ENCODE data around the gene TEAD3. TPM values are rescaled to one million over a fixed set of nuclear protein-coding genes. Genes with fewer than 3 reads are reported as not detected.
"Not testable (repeated sequence)": the region's sequence is repeated elsewhere in the genome, so short reads cannot be mapped to it uniquely, and the experiment has no call there.

Gene TEAD3
- total RNA-seq (10 to 100 TPM; 50.4 to 95.8 (median 74.8) TPM), polyA plus RNA-seq (10 to 100 TPM; 14.4 to 25.2 (median 14.6) TPM)

DNA sequence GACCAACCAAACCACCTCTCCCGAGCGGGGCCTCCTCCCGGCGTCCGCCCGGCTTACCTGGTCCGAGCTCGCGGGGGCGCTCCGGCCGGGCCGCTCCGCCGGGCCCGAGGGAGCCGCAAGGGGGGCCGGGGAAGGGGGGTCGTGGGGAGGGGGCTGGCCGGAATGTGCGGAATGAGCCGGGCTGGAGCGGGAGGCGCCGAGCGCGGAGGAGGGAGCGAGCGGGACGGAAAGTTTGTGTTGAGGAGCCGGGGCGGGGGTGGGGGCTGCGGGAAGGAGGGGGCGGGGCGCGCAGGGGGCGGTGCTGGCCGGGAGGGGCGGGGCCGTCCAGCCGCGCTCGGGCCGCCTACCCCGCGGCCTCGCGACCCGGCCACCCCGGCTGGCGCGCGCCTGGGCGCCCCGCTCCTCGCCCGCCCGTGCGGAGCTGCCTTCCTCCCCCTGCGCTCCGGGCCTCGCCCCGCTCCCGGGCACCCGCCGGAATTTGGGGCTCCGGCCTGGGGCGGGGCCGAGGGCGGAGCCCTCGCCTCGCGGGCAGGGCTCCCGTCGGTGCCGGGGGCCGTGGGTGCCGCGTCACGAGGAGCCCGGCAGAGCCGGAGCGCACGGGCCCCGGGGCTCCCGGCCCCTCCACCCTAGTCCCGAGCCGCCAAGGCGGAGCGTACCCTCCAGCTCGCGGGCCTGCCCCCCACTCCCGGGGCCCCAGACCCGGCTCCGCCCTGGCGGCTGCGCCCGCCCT lies at the start of gene TEAD3:
Gene TEAD3 (minus strand): TSS at position 239 of the 730 bp plus-strand sequence.
- H3K4me1 ChIP-seq = peaks cover 0 to 56% (median 49%) of the 10 kb centered on the region in 4 donors
- TF ChIP-seq EP300 (IDR thresholded peaks at IDR 0.05) (no peak), POLR2AphosphoS5 (IDR thresholded peaks at IDR 0.05) (peak; percentile 24 to 81 (median 54)), CTCF (IDR thresholded peaks at IDR 0.05) (no peak), POLR2A (IDR thresholded peaks at IDR 0.05) (peak in 1 of 2 donors; percentile 41)

DNA sequence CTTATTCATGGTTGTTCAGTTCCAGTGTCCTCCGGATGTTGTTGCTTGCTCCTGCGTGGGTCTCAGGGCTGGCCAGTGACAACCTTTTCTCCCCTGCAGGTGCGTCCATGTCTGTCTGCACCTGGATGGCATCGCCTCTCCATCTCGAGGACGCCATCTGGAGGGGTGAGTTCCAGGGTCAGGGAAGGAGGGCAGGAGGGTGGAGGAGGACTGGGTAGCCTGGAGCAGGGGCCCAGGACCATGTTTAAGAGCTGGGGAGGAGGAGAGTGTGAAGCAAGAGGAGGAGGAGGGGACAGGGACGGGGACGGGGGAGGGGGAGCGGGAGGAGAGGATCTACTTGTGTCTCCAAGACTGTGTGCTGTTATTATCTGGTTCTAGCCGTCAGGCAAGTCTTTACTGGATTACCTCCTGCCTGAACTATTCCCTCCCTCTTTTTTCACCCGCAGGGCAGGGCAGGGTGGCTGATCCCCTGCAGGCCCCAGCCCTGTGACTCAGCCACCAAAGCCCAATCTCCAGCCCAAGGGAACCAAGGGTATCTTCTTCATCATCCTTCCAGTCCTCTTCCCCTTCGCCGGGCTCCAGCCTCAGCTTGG lies 48.0 kb upstream of the TEAD3 start:
- Histone ChIP-seq H3K27me3 (peaks cover 0 to 19% (median 0%) of the 10 kb centered on the region in 3 donors), H3K9me3 (no peaks in the 10 kb centered on the region), H3K36me3 (no peaks in the 10 kb centered on the region), H3K4me1 (no peaks in the 10 kb centered on the region), H3K27ac (no peak overlapping the region), H3K4me3 (no peak overlapping the region)
- no peak for DNase-seq
- WGBS, 2 donors = 59 to 71% methylated on average over 13 of the region's 13 CpGs
- no peak for TF ChIP-seq POLR2A (IDR thresholded peaks at IDR 0.05)
- TF ChIP-seq EP300 (IDR thresholded peaks at IDR 0.05) = no peak
- TF ChIP-seq CTCF (IDR thresholded peaks at IDR 0.05) = no peak
- no peak for TF ChIP-seq POLR2AphosphoS5 (IDR thresholded peaks at IDR 0.05)
- intact Hi-C loops (cut with DNase I) = no loop called here

More for the DNA sequence above, at the start of gene TEAD3:
- DNase-seq = peak; percentile 93
- Histone ChIP-seq H3K36me3 (no peaks in the 10 kb centered on the region), H3K4me3 (peak within 1 kb of the TSS; percentile 97 to 100 (median 98)), H3K27me3 (no peaks in the 10 kb centered on the region), H3K9me3 (no peaks in the 10 kb centered on the region), H3K27ac (peak within 1 kb of the TSS; percentile 100)
- 1% methylated on average over 97 to 98 of the region's 98 CpGs for WGBS, 2 donors
- intact Hi-C loops (cut with DNase I) = loop anchor here (2.0 kb wide), 1 partner anchor 236 kb away; no protein-coding TSS in a partner anchor

DNA sequence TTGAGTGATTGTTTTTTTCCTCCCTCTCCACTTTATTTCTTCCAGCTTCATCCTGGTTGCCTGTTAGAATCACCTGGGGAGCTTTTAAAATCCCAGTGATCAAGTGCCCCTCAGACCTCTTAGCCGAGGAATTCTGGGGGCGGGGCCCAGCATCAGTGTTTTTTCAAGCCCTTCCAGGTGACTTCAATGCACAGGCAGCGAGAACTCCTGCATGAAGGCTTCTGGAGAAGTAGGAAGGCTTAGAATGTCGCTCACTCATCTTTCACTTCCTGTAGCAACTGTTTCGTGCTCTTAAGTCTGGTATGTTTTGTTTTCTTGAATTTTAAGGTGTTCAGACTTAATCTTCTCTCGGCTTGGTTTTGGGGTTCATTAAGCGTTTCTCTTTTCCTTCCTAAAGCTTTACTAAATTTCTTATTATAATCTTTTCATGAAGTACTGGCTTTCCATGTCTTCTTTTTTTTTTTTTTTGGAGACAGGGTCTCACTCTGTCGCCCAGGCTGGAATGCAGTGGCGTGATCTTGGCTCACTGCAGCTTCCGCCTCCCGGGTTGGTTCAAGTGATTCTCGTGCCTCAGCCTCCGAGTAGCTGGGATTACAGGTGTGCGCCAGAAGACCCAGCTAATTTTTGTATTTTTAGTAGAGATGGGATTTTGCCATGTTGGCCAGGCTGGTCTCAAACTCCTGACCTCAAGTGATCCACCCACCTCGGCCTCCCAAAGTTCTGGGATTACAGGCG lies 46.7 kb upstream of the TEAD3 start:
- TF ChIP-seq EP300 (IDR thresholded peaks at IDR 0.05) = no peak
- no peak for TF ChIP-seq POLR2A (IDR thresholded peaks at IDR 0.05)
- no peak for TF ChIP-seq POLR2AphosphoS5 (IDR thresholded peaks at IDR 0.05)
- no peak for TF ChIP-seq CTCF (IDR thresholded peaks at IDR 0.05)
- 83 to 88% methylated on average over 16 of the region's 16 CpGs for WGBS, 2 donors
- H3K27me3 ChIP-seq = peaks cover 0 to 17% (median 0%) of the 10 kb centered on the region in 3 donors
- no peaks in the 10 kb centered on the region for H3K36me3 ChIP-seq
- no peak for DNase-seq
- H3K9me3 ChIP-seq = no peaks in the 10 kb centered on the region
- H3K27ac ChIP-seq = no peak overlapping the region
- H3K4me1 ChIP-seq = no peaks in the 10 kb centered on the region
- intact Hi-C loops (cut with DNase I) = no loop called here
- no peak overlapping the region for H3K4me3 ChIP-seq

- DNase-seq = no peak
- Histone ChIP-seq H3K36me3 (no peaks in the 10 kb centered on the region), H3K9me3 (no peaks in the 10 kb centered on the region), H3K4me1 (no peaks in the 10 kb centered on the region), H3K27ac (no peak overlapping the region), H3K27me3 (peaks cover 0 to 10% (median 0%) of the 10 kb centered on the region in 3 donors), H3K4me3 (no peak overlapping the region)
- TF ChIP-seq POLR2AphosphoS5 (IDR thresholded peaks at IDR 0.05) = no peak
- TF ChIP-seq EP300 (IDR thresholded peaks at IDR 0.05) = no peak
- intact Hi-C loops (cut with DNase I) = no loop called here
- WGBS, 2 donors = 93 to 96% methylated on average over 2 of the region's 2 CpGs
Measured at GRCh38 chr6:35541836-35542235, 45.0 kb upstream of the TEAD3 start.

DNA sequence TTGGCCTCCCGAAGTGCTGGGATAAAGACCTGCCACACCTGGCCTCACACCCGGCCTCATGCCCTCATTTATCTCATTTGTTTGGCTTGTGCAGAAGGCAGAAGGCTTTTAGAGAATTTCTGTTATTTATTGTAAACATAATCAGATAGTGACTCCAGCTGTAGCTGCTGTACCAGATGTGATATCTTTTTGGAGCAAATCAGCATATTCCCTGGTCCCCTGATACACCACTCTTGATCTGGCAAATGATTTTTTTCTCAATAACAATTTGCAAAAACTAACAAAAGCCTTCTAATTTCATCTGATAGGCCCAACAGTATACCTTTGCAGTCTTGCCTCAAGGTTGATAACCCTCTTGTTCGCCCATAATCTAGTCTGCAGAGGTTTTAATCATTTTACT lies 42.3 kb upstream of the TEAD3 start:
- 73 to 86% methylated on average over 3 of the region's 3 CpGs for WGBS, 2 donors
- H3K36me3 ChIP-seq = no peaks in the 10 kb centered on the region
- intact Hi-C loops (cut with DNase I) = no loop called here
- no peaks in the 10 kb centered on the region for H3K9me3 ChIP-seq
- H3K4me1 ChIP-seq = peaks cover 0 to 5% (median 2%) of the 10 kb centered on the region in 4 donors
- no peak overlapping the region for H3K27ac ChIP-seq
- no peak for DNase-seq
- no peak for TF ChIP-seq POLR2AphosphoS5 (IDR thresholded peaks at IDR 0.05)
- no peak for TF ChIP-seq EP300 (IDR thresholded peaks at IDR 0.05)
- TF ChIP-seq POLR2A (IDR thresholded peaks at IDR 0.05) = no peak
- TF ChIP-seq CTCF (IDR thresholded peaks at IDR 0.05) = no peak
- H3K27me3 ChIP-seq = no peaks in the 10 kb centered on the region
- H3K4me3 ChIP-seq = no peak overlapping the region

- DNase-seq; H3K36me3 ChIP-seq; H3K4me3 ChIP-seq; H3K27ac ChIP-seq; H3K27me3 ChIP-seq; H3K4me1 ChIP-seq; intact Hi-C loops (cut with DNase I); H3K9me3 ChIP-seq: not testable (repeated sequence)
- 61 to 78% methylated on average over 6 of the region's 6 CpGs for WGBS, 2 donors
Measured at GRCh38 chr6:35535847-35536246, 39.0 kb upstream of the TEAD3 start.

Measured in sigmoid colon (tissue), 7 donors.